Mammary epithelial cell (primary cell): ENCODE results near the gene WDR27.

Experiments used
- CTCF ChIP-seq, 2 donors: IDR thresholded peaks in 1 of 2; conservative IDR thresholded peaks in 1 of 2; 2 replicates each; pipeline ENCODE4 v1.5.1; 2011 to 2012; ENCODE audit warnings: inconsistent platforms in 2 of 2, low read length in 2 of 2, mild to moderate bottlenecking in 2 of 2, control low read depth in 1 of 2, low read depth in 1 of 2; ENCODE audit not compliant: insufficient read depth in 1 of 2; ENCODE audit errors: extremely low read depth in 1 of 2
- EZH2 ChIP-seq: IDR thresholded peaks from 2 replicates; pipeline ENCODE4 v1.6.1; 2012; ENCODE audit warnings: low read length, inconsistent platforms, borderline replicate concordance

DNA sequence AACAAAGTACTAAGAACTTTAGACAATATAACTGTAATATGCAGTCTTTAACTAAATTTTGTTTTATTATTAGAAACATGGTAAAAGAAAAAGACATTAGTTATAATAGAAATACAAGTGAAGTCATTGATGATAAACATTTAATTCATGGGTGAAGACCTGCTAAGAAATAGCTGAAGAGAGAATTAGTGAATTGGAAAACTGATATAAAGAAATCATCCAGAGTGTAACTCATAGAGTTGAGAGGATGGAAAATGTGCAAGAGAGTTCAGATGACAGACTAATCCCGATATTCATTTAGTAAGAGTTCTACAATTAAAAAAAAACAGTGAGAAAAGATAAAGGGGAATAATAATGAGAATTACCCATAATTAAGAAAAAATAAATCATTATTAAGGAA, 227.5 kb downstream of the WDR27 start:
- TF ChIP-seq CTCF (conservative IDR thresholded peaks at IDR 0.05 in 1 of 2, IDR thresholded peaks at IDR 0.05 in 1 of 2; ENCODE audit: extremely low read depth in 1 of 2, insufficient read depth in 1 of 2, low read depth in 1 of 2, low read length in 2 of 2) (no peak), EZH2 (no peak)
